Naive B cell (primary cell): ENCODE data around the gene ERBIN. TPM values are rescaled to one million over a fixed set of nuclear protein-coding genes. Genes with fewer than 3 reads are reported as not detected.

Experiments used
- ATAC-seq, 2 donors: fragments of 150-1000 bp; cut with Tn5 transposase; 2 replicates each; pipeline ENCODE4 v1.10.0; 2021; ENCODE audit warnings: low read depth in 2 of 2, mild to moderate bottlenecking in 2 of 2, moderate library complexity in 2 of 2
- DNase-seq: peaks from one replicate; pipeline ENCODE4 v3.0.0; 2022
- H3K27ac Mint-ChIP-seq, 6 donors: one replicate each; pipeline ENCODE4 v1.8.0; 2020 to 2022; ENCODE audit warnings: mild to moderate bottlenecking in 6 of 6, mixed read lengths in 6 of 6, moderate library complexity in 5 of 6, inconsistent platforms in 2 of 6
- H3K27me3 Mint-ChIP-seq, 3 donors: one replicate each; pipeline ENCODE4 v1.8.0; 2021 to 2022; ENCODE audit warnings: mixed read lengths in 3 of 3, mild to moderate bottlenecking in 1 of 3
- H3K36me3 Mint-ChIP-seq, 2 donors: one replicate each; pipeline ENCODE4 v1.8.0; 2020 to 2022; ENCODE audit warnings: mixed read lengths in 2 of 2, inconsistent platforms in 1 of 2, mild to moderate bottlenecking in 1 of 2
- H3K4me1 Mint-ChIP-seq, 3 donors: one replicate each; pipeline ENCODE4 v1.8.0; 2020 to 2022; ENCODE audit warnings: mixed read lengths in 3 of 3, inconsistent platforms in 1 of 3, mild to moderate bottlenecking in 1 of 3, moderate library complexity in 1 of 3
- H3K4me3 Mint-ChIP-seq, 8 donors: one replicate each; pipeline ENCODE4 v1.8.0; 2020 to 2022; ENCODE audit warnings: mild to moderate bottlenecking in 8 of 8, mixed read lengths in 8 of 8, moderate library complexity in 8 of 8, inconsistent platforms in 2 of 8
- H3K9me3 Mint-ChIP-seq, 7 donors: one replicate each; pipeline ENCODE4 v1.8.0; 2020 to 2022; ENCODE audit warnings: mixed read lengths in 7 of 7, mild to moderate bottlenecking in 5 of 7, inconsistent platforms in 2 of 7, moderate library complexity in 1 of 7
- polyA plus RNA-seq, 6 donors: library from polyadenylated mRNA; unstranded; fragments of 300-500 nt; fragmentation: Illumina TruSeq; gene quantifications; one replicate each; pipeline ENCODE4 v1.2.3, GENCODE V29; 2021; ENCODE audit warnings: low read depth in 6 of 6

ERBIN gene
- polyA plus RNA-seq, 6 donors from 2014 or later: 18.4 to 57.6 (median 41.4) TPM

DNA sequence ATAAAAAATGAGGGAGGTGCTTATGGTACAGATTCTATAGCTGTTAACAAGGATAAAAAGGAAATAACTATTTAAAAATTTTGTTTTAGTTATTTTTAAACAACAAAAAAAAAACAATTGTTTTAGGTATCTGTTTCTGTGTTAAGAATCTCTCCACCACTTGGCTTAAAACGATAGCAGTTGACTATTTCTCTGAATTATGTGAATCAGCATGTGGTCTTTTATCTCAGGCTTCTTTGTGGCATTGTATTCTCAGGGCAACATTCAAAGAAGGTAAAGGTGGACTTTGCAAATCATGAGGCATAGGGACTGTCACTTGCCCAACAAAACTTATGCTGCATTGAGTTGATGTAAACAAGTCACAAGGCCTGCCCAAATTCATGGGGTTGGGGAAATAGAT lies 55.2 kb downstream of the ERBIN start:
- peaks cover 41 to 63% (median 61%) of the 10 kb centered on the region in 3 donors for H3K4me1 Mint-ChIP-seq
- peaks cover 13 to 17% of the 10 kb centered on the region in 2 donors for H3K36me3 Mint-ChIP-seq
- no peak for DNase-seq
- H3K27ac Mint-ChIP-seq: peak overlapping the region in 4 of 6 donors; percentile 8 to 77 (median 50)
- peaks cover 0 to 1% (median 0%) of the 10 kb centered on the region in 7 donors for H3K9me3 Mint-ChIP-seq
- H3K27me3 Mint-ChIP-seq: no peaks in the 10 kb centered on the region
- ATAC-seq: no peak
- no peak overlapping the region for H3K4me3 Mint-ChIP-seq

DNA sequence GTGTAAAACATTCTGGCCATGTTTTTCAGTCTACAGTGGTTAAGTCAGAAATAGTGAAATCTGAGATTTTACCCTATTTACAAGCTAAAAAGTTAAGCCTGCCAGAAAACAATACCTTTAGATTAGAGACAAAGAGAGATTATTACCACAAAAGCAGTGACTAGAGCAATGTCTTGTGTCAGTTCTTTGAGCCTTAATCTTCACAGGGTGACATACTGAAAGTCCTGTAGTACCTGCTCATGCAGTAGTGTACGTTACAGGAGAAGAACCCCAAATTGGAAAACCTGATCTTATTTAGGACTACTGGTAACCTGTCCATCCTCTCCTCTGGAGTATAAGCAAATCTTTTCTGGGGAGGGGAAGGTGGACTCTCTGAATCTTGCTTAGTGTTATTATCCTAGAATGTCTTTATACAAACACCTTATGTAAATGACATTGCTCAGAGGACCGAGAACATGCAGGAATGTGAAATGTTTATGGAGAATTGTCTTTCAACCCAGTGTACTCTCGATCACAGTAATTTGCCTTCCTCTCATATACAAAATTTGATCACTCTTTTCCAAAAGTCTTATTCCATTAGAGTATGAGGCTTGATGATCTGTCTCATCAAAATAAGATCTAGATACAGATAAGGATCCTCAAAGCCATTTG lies 55.7 kb downstream of the ERBIN start:
- Mint-ChIP-seq H3K4me1 (peaks cover 41 to 63% (median 61%) of the 10 kb centered on the region in 3 donors), H3K36me3 (peaks cover 13 to 17% of the 10 kb centered on the region in 2 donors), H3K4me3 (no peak overlapping the region), H3K9me3 (peaks cover 0 to 1% (median 0%) of the 10 kb centered on the region in 7 donors), H3K27me3 (no peaks in the 10 kb centered on the region), H3K27ac (peak overlapping the region in 2 of 6 donors; percentile 28 to 39)
- no peak for DNase-seq
- no peak for ATAC-seq

DNA sequence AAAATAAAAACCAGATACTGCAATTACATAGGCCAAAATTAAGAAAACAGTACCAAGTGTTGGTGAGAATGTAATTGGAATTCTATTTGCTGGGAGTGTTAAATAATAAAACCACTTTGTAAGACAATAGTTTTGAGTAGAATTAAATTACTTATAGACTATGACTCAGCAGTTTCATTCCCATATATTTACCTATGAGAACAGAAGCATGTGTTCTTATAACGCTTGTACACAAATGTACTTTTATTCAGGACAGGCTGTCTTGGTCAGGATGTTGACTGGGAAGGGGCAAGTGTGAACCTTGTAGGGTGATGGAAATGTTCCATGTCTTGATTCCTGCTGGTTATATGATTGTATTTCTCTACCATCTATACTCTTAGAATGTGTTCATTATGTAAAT lies 56.3 kb downstream of the ERBIN start:
- H3K27ac Mint-ChIP-seq: peak overlapping the region in 1 of 6 donors; percentile 28
- no peak overlapping the region for H3K4me3 Mint-ChIP-seq
- peaks cover 13 to 17% of the 10 kb centered on the region in 2 donors for H3K36me3 Mint-ChIP-seq
- no peaks in the 10 kb centered on the region for H3K27me3 Mint-ChIP-seq
- peaks cover 41 to 65% (median 61%) of the 10 kb centered on the region in 3 donors for H3K4me1 Mint-ChIP-seq
- peaks cover 0 to 1% (median 0%) of the 10 kb centered on the region in 7 donors for H3K9me3 Mint-ChIP-seq
- DNase-seq (no peak), ATAC-seq (no peak)

DNA sequence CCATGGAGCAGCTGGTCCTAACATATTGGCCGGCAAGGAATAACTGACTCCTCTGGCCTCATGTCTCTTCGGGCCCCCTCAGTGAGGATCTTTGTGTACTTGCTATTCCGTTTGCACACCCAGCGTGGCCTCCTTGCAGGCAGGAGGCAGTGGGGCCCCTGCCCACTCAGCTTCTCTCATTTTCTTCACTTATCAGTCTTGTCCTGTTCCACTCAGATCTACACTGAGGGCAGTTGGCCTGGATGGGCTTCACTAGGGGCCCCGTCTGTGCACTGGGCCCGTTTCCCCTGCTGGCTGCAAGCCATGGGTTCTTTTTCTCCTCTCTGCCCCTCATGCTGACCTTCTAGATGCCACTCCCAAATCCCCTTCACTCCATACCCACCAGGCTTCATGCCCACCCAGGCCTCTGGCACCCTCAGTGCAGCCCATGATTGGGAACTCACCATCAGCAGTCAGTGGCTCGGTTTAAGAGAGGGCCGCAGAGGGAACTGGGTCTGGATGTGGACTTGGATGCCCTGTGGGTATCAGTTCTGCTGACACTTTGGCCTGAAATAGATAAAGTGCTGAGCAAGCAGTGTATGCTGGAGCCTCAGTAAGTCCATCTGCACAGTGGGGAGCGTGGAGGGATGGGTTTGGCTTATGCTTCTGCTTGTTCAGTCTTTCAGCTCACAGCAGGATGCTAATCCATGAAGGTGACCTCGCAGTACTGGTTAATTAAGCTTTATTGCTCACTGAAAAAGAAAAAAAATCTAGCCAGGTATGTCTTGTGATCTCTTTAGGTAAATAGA lies 57.9 kb downstream of the ERBIN start:
- H3K4me3 Mint-ChIP-seq: no peak overlapping the region
- H3K9me3 Mint-ChIP-seq: peaks cover 0 to 1% (median 0%) of the 10 kb centered on the region in 7 donors
- H3K27ac Mint-ChIP-seq: peak overlapping the region in 5 of 6 donors; percentile 8 to 78 (median 65)
- H3K4me1 Mint-ChIP-seq: peaks cover 37 to 60% (median 57%) of the 10 kb centered on the region in 3 donors
- H3K27me3 Mint-ChIP-seq: no peaks in the 10 kb centered on the region
- ATAC-seq (no peak), DNase-seq (no peak)
- H3K36me3 Mint-ChIP-seq: peaks cover 4 to 15% of the 10 kb centered on the region in 2 donors

DNA sequence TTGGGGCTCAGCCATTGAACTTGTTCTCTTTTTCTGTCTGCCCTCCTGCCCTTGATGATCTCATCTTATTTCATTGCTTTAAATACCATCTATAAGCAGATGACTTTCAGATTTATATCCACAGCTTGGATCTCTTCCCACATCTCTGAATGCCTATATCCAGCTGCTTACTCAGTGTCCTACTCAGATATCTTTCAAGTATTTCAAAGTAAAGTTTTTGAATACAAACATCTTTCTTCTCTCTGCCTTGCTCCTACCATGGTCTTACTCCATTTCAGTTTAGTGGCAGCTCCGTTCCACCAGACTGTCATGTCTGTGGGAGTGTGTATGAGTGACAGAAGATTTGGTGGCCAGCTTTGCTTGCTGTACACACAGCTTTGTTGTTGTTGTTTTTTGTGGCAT lies 59.7 kb downstream of the ERBIN start:
- Mint-ChIP-seq H3K27me3 (no peaks in the 10 kb centered on the region), H3K9me3 (no peaks in the 10 kb centered on the region), H3K27ac (peak overlapping the region in 3 of 6 donors; percentile 55 to 76 (median 76)), H3K4me3 (no peak overlapping the region), H3K36me3 (peaks cover 5 to 8% of the 10 kb centered on the region in 2 donors), H3K4me1 (peaks cover 27 to 53% (median 45%) of the 10 kb centered on the region in 3 donors)
- ATAC-seq: no peak
- no peak for DNase-seq

DNA sequence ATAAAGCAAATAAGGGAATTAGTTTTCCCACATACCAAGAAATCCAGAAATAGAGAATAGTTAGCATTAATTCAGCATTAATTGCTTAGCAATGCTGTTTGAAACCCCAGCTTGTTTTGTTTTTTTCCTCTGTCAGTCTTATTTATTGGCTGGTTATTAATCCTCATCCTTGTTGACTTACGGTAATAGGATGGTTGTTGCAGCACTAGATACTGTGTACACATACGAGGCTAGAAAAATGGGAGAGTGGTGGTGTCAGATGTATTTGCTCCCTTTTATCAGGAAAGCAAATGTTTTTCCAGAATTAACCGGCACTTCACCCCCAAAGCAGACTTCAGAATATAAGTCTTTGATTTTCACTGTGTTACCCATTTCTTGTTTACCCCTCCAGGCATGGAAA lies 60.4 kb downstream of the ERBIN start:
- H3K27me3 Mint-ChIP-seq: no peaks in the 10 kb centered on the region
- H3K4me3 Mint-ChIP-seq: no peak overlapping the region
- DNase-seq (no peak), ATAC-seq (no peak)
- H3K4me1 Mint-ChIP-seq: peaks cover 27 to 46% (median 41%) of the 10 kb centered on the region in 3 donors
- H3K9me3 Mint-ChIP-seq: no peaks in the 10 kb centered on the region
- H3K27ac Mint-ChIP-seq: peak overlapping the region in 4 of 6 donors; percentile 30 to 96 (median 58)
- H3K36me3 Mint-ChIP-seq: peaks cover 5 to 8% of the 10 kb centered on the region in 2 donors

DNA sequence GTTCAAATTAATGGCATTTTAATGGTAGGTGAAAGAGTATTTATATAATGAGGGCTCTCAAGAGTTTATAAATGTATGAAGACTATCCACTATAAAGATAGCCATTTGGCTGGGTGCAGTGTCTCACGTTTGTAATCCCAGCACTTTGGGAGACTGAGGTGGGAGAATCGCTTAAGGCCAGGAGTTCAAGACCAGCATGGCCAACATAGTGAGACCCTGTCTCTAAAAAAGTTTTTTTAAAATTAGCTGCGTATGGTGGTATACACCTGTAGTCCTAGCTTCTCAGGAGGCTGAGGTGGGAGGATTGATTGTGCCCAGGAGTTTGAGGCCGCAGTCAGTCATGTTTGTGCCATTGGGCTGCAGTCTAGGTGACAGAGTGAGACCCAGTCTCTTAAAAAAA lies 61.6 kb downstream of the ERBIN start:
- DNase-seq: no peak
- Mint-ChIP-seq H3K36me3 (peaks cover 5 to 8% of the 10 kb centered on the region in 2 donors), H3K4me3 (no peak overlapping the region), H3K27me3 (no peaks in the 10 kb centered on the region), H3K9me3 (no peaks in the 10 kb centered on the region), H3K4me1 (peaks cover 27 to 38% (median 33%) of the 10 kb centered on the region in 3 donors), H3K27ac (no peak overlapping the region)
- no peak for ATAC-seq

DNA sequence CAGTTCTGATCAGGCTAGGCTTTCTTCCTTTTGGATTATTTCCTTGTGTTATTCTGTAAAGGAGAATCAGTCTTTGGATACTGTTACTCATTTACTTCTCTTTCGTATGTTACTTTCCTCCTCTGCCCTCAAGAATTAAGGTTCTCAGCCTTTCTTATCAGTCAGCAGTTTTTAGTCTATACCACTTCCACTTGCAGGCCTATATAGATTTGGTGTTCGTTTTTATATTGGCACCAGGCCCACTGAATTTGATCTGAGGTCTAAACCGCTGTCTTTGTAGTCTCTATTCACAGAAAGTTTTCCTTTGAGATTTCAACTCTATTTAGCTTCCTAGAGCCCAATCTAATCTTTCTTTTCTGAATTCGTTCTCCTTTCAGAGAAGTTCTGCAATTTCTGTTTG lies 62.8 kb downstream of the ERBIN start:
- H3K27ac Mint-ChIP-seq: peak overlapping the region in 5 of 6 donors; percentile 67 to 85 (median 77)
- no peaks in the 10 kb centered on the region for H3K9me3 Mint-ChIP-seq
- DNase-seq (no peak), ATAC-seq (no peak)
- no peak overlapping the region for H3K4me3 Mint-ChIP-seq
- peaks cover 22 to 32% (median 26%) of the 10 kb centered on the region in 3 donors for H3K4me1 Mint-ChIP-seq
- peaks cover 5 to 8% of the 10 kb centered on the region in 2 donors for H3K36me3 Mint-ChIP-seq
- H3K27me3 Mint-ChIP-seq: no peaks in the 10 kb centered on the region

DNA sequence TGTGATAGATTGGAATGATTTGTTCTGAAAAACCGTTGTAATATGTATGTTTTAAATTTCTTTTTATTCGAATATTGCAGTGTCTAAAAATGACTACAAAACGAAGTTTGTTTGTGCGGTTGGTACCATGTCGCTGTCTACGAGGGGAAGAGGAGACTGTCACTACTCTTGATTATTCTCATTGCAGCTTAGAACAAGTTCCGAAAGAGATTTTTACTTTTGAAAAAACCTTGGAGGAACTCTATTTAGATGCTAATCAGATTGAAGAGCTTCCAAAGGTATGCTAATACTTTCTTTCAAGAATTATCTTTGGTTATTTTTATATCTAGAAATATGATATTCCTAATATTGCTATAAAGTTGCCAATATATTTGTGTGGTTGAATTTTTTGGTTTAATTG lies 66.3 kb downstream of the ERBIN start:
- Mint-ChIP-seq H3K36me3 (peaks cover 5 to 26% of the 10 kb centered on the region in 2 donors), H3K27me3 (no peaks in the 10 kb centered on the region)

DNA sequence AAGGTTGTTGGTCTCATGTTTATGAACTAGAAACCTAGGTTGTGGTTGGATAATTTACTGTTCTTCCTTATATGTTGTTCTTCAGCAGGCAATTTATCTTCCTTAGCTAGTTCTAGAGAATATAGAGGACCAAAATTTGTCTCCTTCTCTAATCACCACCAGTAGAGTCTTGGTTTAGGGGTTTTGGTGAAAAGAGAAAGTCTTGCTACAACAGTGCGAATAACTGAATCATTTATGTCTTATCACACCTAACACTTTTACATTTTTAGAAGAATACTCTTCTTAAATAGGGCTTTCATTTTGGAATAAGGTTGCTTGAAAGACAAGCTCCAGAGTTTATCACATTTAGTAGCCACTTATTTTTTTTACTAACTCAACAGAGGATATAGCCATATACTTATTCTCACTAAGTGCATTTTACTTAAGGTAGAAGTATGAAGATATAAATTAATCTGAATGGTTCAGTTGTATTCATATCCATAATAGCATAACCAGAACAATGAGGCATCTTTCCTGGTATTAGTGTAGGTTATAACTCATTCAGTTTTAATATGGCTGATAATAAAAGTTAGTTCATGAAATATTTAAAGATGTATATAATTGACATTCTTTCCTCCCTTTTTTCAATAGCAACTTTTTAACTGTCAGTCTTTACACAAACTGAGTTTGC lies 67.9 kb downstream of the ERBIN start:
- no peaks in the 10 kb centered on the region for H3K27me3 Mint-ChIP-seq
- DNase-seq: no peak
- peak overlapping the region in 3 of 6 donors; percentile 26 to 66 (median 45) for H3K27ac Mint-ChIP-seq
- H3K4me1 Mint-ChIP-seq: peaks cover 6 to 28% (median 11%) of the 10 kb centered on the region in 3 donors
- ATAC-seq: no peak
- peaks cover 5 to 20% of the 10 kb centered on the region in 2 donors for H3K36me3 Mint-ChIP-seq
- H3K9me3 Mint-ChIP-seq: no peaks in the 10 kb centered on the region
- no peak overlapping the region for H3K4me3 Mint-ChIP-seq

More for the DNA sequence above, 66.3 kb downstream of the ERBIN start:
- Mint-ChIP-seq H3K4me1 (peaks cover 10 to 36% (median 15%) of the 10 kb centered on the region in 3 donors), H3K9me3 (no peaks in the 10 kb centered on the region), H3K4me3 (no peak overlapping the region), H3K27ac (peak overlapping the region in 2 of 6 donors; percentile 24 to 40)
- no peak for ATAC-seq
- no peak for DNase-seq

DNA sequence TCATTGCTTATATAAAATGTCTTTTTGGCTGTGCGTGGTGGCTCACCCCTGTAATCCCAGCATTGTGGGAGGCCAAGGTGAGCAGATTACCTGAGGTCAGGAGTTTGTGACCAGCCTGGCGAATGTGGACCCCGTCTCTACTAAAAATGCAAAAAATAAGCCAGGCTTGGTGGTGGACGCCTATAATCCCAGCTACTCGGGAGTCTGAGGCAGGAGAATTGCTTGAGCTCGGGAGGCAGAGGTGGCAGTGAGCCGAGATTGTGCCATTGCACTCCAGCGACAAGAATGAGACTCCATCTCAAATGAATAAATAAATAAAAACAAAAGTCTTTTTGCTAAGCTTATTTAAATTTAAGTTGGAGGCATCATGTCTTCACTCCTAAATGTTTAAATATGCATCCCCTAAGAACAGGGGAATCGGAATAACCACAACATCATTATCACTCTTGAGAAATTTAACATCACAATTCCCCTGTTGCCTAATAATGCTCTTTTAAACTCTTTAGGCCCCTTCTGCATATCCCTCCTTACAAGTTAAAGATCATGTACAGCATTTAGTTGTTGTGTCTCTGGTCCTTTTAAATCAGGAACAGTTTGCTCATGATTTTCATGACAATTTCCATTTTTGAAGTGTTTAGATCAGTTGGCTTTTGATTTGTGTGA lies 72.8 kb downstream of the ERBIN start:
- no peak overlapping the region for H3K4me3 Mint-ChIP-seq
- no peak for ATAC-seq
- H3K27ac Mint-ChIP-seq: peak overlapping the region in 4 of 6 donors; percentile 3 to 94 (median 64)
- no peak for DNase-seq
- H3K4me1 Mint-ChIP-seq: peaks cover 17 to 43% (median 28%) of the 10 kb centered on the region in 3 donors
- H3K36me3 Mint-ChIP-seq: peaks cover 24 to 42% of the 10 kb centered on the region in 2 donors
- no peaks in the 10 kb centered on the region for H3K27me3 Mint-ChIP-seq
- peaks cover 0 to 2% (median 0%) of the 10 kb centered on the region in 7 donors for H3K9me3 Mint-ChIP-seq

DNA sequence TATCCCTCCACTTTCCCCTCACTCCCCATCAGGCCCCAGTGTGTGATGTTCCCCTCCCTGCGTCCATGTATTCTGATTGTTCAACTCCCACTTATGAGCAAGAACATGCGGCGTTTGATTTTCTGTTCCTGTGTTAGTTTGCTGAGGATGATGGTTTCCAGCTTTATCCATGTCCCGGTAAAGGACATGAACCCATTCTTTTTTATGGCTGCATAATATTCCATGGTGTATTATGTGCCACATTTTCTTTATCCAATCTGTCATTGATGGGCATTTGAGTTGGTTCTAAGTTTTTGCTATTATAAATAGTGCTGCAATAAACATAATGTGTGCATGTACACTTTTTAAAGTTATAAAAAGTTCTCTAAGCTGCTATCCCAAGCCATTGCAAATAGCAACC lies 75.6 kb downstream of the ERBIN start:
- H3K9me3 Mint-ChIP-seq: peaks cover 0 to 2% (median 0%) of the 10 kb centered on the region in 7 donors
- ATAC-seq: no peak
- no peak for DNase-seq
- peaks cover 19 to 30% (median 23%) of the 10 kb centered on the region in 3 donors for H3K4me1 Mint-ChIP-seq
- H3K4me3 Mint-ChIP-seq: no peak overlapping the region
- H3K36me3 Mint-ChIP-seq: peaks cover 35 to 46% of the 10 kb centered on the region in 2 donors
- peak overlapping the region in 5 of 6 donors; percentile 0 to 75 (median 73) for H3K27ac Mint-ChIP-seq
- H3K27me3 Mint-ChIP-seq: no peaks in the 10 kb centered on the region

DNA sequence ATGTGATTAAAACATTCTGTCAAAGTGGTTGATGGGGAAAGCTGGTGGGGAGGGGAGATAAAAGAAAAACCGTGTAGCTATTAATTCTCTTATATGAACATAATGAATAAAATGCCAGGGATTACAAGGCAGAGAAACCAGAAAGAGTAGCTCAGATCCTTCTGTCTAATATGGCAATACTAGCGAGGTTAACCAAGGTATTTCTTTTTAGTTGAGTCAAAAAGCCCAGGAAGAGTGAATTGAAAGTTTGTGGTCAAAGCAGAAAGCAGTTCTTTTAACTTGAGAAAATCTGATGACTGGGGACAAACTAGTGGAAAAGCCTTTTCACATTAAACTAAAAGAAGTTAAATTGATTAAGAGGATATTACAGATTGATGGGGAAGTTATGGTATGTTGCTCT lies 76.0 kb downstream of the ERBIN start:
- Mint-ChIP-seq H3K27ac (peak overlapping the region in 3 of 6 donors; percentile 0 to 73 (median 40)), H3K36me3 (peaks cover 35 to 48% of the 10 kb centered on the region in 2 donors), H3K27me3 (no peaks in the 10 kb centered on the region), H3K9me3 (peaks cover 0 to 2% (median 0%) of the 10 kb centered on the region in 7 donors), H3K4me3 (no peak overlapping the region), H3K4me1 (peaks cover 19 to 30% (median 19%) of the 10 kb centered on the region in 3 donors)
- ATAC-seq (no peak), DNase-seq (no peak)
